Thoracic aorta (tissue), 2 donors: ENCODE results near the gene SLC34A1. TPM values are rescaled to one million over a fixed set of nuclear protein-coding genes. Genes with fewer than 3 reads are reported as not detected.

ENCODE experiments used
- ATAC-seq: fragments of 150-250 bp; one replicate; pipeline ENCODE4 v1.8.0; 2017; ENCODE audit warnings: low read depth; ENCODE audit not compliant: insufficient number of reproducible peaks, low FRiP score
- DNase-seq: peaks from one replicate; pipeline ENCODE4 v3.0.0-alpha.2; 2020; ENCODE audit warnings: low spot score
- H3K27ac ChIP-seq, 2 donors: fragments of 200-600 bp; sonication (generic); 1 replicate in 1 of 2; 2 replicates in 1 of 2; pipeline ENCODE4 v1.5.1; 2016; ENCODE audit warnings: mild to moderate bottlenecking in 2 of 2, moderate library complexity in 2 of 2
- H3K27me3 ChIP-seq: fragments of 200-600 bp; sonication (generic); replicated peaks from 2 replicates; pipeline ENCODE4 v1.6.0; 2016; ENCODE audit warnings: mild to moderate bottlenecking; ENCODE audit not compliant: insufficient read depth
- H3K36me3 ChIP-seq: fragments of 200-600 bp; sonication (generic); one replicate; pipeline ENCODE4 v1.5.1; 2016
- H3K4me1 ChIP-seq, 2 donors: fragments of 200-600 bp; sonication (generic); 1 replicate in 1 of 2; 2 replicates in 1 of 2; pipeline versions ENCODE4 v1.5.1 to v1.6.0; 2016; ENCODE audit warnings: low read depth in 2 of 2, mild to moderate bottlenecking in 1 of 2; ENCODE audit not compliant: control insufficient read depth in 1 of 2
- H3K4me3 ChIP-seq: fragments of 200-600 bp; sonication (generic); 2 replicates; pipeline ENCODE4 v1.5.1; 2016; ENCODE audit warnings: mild to moderate bottlenecking
- H3K9me3 ChIP-seq: fragments of 200-600 bp; sonication (generic); 2 replicates; pipeline ENCODE4 v1.5.1; 2016
- total RNA-seq, 2 donors: library from RNA; depleted of rRNA; stranded (reverse); fragments of >200 nt; gene quantifications; one replicate each; pipeline versions ENCODE4 v1.1.0 to v1.2.3, GENCODE V29; 2016
- TF ChIP-seq, protein P1 (sequence below): fragments of 200-600 bp; sonication (generic); IDR thresholded peaks from one replicate; pipeline ENCODE4 v1.5.1; 2019; ENCODE audit warnings: antibody characterized with exemption

The SLC34A1 gene
- total RNA-seq, 2 donors from 2014 or later, result not detected

DNA sequence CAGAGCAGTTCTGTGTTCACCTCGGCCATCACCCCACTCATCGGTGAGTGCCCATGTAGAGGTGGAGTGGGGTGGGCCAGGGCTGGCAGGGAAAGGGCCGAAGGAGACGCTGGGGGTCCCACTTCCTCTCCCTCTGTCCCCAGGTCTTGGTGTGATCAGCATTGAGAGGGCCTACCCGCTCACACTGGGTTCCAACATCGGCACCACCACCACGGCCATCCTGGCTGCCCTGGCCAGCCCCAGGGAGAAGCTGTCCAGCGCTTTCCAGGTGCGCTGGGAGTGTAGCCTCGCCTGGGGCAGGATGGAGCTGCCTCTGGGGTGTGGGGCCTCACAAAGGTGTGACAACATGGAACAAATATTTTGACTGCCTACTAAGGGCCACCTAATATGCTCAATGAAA, 12.6 kb downstream of the SLC34A1 start:
- Histone ChIP-seq H3K36me3 (no peaks in the 10 kb centered on the region), H3K9me3 (no peaks in the 10 kb centered on the region), H3K4me1 (peaks cover 0 to 11% of the 10 kb centered on the region in 2 donors), H3K27me3 (peaks cover 26% of the 10 kb centered on the region), H3K4me3 (no peak overlapping the region), H3K27ac (no peak overlapping the region)
- TF ChIP-seq, protein P1, sequence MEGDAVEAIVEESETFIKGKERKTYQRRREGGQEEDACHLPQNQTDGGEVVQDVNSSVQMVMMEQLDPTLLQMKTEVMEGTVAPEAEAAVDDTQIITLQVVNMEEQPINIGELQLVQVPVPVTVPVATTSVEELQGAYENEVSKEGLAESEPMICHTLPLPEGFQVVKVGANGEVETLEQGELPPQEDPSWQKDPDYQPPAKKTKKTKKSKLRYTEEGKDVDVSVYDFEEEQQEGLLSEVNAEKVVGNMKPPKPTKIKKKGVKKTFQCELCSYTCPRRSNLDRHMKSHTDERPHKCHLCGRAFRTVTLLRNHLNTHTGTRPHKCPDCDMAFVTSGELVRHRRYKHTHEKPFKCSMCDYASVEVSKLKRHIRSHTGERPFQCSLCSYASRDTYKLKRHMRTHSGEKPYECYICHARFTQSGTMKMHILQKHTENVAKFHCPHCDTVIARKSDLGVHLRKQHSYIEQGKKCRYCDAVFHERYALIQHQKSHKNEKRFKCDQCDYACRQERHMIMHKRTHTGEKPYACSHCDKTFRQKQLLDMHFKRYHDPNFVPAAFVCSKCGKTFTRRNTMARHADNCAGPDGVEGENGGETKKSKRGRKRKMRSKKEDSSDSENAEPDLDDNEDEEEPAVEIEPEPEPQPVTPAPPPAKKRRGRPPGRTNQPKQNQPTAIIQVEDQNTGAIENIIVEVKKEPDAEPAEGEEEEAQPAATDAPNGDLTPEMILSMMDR, result no peak
- no peak for ATAC-seq
- DNase-seq, result no peak

DNA sequence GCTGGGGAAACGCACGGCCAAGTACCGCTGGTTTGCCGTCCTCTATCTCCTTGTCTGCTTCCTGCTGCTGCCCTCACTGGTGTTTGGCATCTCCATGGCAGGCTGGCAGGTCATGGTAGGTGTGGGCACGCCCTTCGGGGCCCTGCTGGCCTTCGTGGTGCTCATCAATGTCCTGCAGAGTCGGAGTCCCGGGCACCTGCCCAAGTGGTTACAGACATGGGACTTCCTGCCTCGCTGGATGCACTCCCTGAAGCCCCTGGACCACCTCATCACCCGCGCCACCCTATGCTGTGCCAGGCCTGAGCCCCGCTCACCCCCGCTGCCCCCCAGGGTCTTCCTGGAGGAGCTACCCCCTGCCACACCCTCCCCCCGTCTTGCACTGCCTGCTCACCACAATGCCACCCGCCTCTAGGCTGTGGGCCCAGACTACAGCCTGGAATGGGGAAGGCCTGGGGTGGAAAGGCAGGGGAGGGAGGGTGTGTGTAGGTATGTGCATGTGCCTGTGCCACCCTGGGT, 13.7 kb downstream of the SLC34A1 start:
- H3K9me3 ChIP-seq, result no peaks in the 10 kb centered on the region
- peaks cover 32% of the 10 kb centered on the region for H3K27me3 ChIP-seq
- H3K36me3 ChIP-seq, result no peaks in the 10 kb centered on the region
- TF ChIP-seq, protein P1, result no peak
- H3K27ac ChIP-seq, result no peak overlapping the region
- H3K4me1 ChIP-seq, result peaks cover 6 to 20% of the 10 kb centered on the region in 2 donors
- H3K4me3 ChIP-seq, result no peak overlapping the region
- DNase-seq (no peak), ATAC-seq (no peak)

DNA sequence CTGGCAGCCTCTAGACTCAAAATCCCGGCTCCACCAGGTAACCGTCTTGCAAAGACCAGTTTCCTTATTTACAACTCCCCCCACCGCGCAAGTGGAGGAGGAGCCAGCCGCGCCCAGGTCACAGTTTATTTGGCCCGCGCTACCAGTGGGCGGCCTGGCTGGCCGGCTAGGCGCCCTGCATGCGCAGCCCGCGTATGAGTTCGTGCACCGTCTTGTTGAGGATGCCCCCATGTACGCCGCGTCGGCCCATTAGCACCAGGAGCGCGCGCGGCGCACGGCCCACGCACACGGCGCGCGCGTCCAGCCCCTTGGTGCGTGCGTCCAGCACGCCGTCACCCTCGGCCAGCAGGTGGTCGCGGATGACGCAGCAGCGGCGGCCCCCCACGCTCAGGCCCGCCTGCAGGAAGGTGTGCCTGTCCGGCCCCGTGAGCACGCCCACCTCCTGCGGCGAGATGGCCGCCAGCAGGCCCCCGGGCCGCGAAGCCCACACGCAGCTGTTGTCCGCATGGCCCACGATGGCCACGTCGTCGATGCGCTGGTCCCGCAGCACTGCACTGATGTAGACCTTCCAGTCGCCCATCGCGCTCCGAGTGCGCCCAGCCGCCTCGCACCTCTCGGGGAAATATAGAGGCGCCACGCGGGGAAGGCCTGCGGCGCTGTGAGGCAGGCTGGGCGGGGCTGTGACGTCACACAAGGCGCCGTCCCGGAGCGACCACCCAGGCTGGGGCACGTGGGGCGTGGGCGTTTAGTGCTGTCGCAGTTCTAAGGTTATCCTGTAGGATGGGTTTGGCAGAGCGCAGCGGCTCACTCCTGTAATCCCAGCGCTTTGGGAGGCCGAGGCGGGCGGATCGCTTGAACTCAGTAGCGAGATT, 16.0 kb downstream of the SLC34A1 start, which contains the start of gene PFN3:
PFN3 (minus strand) TSS at position 665 of the 872 bp plus-strand sequence; CDS start at position 580, 85 bp downstream.
- Histone ChIP-seq H3K9me3 (no peaks in the 10 kb centered on the region), H3K27ac (no peak within 1 kb of the TSS), H3K4me1 (peaks cover 17 to 38% of the 10 kb centered on the region in 2 donors), H3K4me3 (no peak within 1 kb of the TSS), H3K27me3 (peaks cover 32% of the 10 kb centered on the region), H3K36me3 (no peaks in the 10 kb centered on the region)
- TF ChIP-seq, protein P1, result no peak
- DNase-seq (no peak), ATAC-seq (no peak)

DNA sequence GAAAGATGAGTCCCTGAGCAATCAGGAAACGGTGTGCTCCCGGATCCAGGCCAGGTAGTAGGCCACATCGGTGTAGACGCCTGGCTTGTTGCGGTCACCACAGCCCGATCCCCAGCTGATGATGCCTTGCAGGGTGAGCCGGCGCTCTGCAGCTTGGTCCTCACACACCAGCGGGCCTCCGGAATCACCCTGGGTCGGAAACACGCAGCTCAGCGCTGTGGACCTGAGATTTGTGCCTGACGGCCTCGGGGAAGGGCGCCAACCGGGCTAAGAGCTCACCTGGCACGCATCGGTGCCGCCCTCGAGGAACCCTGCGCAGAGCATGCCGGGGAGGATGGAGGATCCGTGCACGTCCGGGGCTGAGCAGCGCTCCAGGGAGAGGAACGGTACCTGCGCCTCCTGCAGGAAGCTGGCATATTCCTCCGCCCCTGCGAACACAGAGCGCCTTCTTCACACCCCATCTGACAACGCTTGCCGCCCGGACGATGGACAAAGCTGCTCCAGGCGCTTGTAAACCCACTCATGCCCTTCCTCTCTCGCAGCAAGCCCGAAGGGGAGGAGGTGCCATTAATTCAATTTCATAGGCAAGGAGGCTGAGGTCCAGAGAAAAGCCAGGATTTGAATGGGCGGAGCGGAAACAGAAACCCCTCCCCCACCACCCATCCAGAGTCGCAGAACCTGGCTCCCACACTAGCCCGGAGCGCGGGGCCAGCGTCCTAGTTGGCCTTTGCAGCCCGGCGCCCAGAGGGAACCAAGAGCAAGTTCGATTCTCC, 18.2 kb downstream of the SLC34A1 start:
- ATAC-seq (no peak), DNase-seq (no peak)
- Histone ChIP-seq H3K4me3 (peak overlapping the region; percentile 81), H3K27ac (no peak overlapping the region), H3K4me1 (peaks cover 17 to 38% of the 10 kb centered on the region in 2 donors), H3K9me3 (no peaks in the 10 kb centered on the region), H3K27me3 (peaks cover 32% of the 10 kb centered on the region), H3K36me3 (no peaks in the 10 kb centered on the region)
- TF ChIP-seq, protein P1, result peak; percentile 16
